Measurements from ENCODE around the gene SRRM2.

DNA sequence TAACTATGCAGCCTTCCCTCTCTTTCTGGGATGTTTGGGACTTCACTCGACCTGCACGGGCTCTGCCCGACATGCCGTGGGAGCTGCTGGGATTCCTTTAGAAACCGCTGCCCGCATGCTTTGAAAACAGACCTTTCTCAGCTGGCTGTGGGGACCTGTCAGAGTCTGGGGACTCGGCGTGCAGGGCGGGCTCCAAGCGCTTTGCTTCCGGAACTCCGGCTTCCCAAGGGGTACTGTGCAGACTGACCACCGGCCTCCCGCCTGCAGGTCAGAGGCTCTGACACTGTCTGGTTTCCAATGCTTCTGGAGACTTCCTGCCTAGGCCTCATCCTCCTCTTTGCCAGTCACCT lies 44.2 kb upstream of the SRRM2 start:
- TF ChIP-seq TAF1 (IDR thresholded peaks at IDR 0.05; ENCODE audit: borderline replicate concordance, low read depth, low read length), result no peak
- TF ChIP-seq POLR2A (IDR thresholded peaks at IDR 0.05; ENCODE audit: low read depth, low read length), result no peak
- no peak for TF ChIP-seq POLR2AphosphoS5 (IDR thresholded peaks at IDR 0.05; ENCODE audit: low read depth, low read length)

Data from GM12892 (cell line).